Stimulated activated effector memory CD8-positive, alpha-beta T cell treated with anti-CD3 and anti-CD28 coated beads, Interleukin-12 subunit alpha, Interleukin-12 subunit beta, amount 100 ng/mL, for 72 hours (primary cell): ENCODE measurements around the gene BRSK2.

Source experiments
- ATAC-seq: fragments of 150-1000 bp; cut with Tn5 transposase; 2 replicates; pipeline ENCODE4 v1.10.0; 2021
- DNase-seq, 2 donors: peaks; one replicate each; pipeline ENCODE4 v3.0.0; 2021 to 2022; ENCODE audit warnings: low spot score in 2 of 2
- H3K27ac Mint-ChIP-seq: one replicate; pipeline ENCODE4 v1.8.0; 2022; ENCODE audit warnings: mild to moderate bottlenecking, mixed read lengths
- H3K36me3 Mint-ChIP-seq: one replicate; pipeline ENCODE4 v1.8.0; 2022; ENCODE audit warnings: mild to moderate bottlenecking, mixed read lengths
- H3K4me1 Mint-ChIP-seq: one replicate; pipeline ENCODE4 v1.8.0; 2022; ENCODE audit warnings: mixed read lengths
- H3K4me3 Mint-ChIP-seq: one replicate; pipeline ENCODE4 v1.8.0; 2022; ENCODE audit warnings: mild to moderate bottlenecking, mixed read lengths
- H3K9me3 Mint-ChIP-seq: one replicate; pipeline ENCODE4 v1.8.0; 2022; ENCODE audit warnings: mixed read lengths

BRSK2 gene

GRCh38 chr11:1382831-1383607 lies 6.7 kb upstream of the BRSK2 start:
- Mint-ChIP-seq H3K4me3 (peak overlapping the region; percentile 75), H3K9me3 (no peaks in the 10 kb centered on the region), H3K36me3 (peaks cover 12% of the 10 kb centered on the region), H3K27ac (peak overlapping the region; percentile 89), H3K4me1 (peaks cover 39% of the 10 kb centered on the region)
- ATAC-seq, result peak; percentile 88
- peak; percentile 62 to 83 for DNase-seq

GRCh38 chr11:1384199-1384970 lies 5.3 kb upstream of the BRSK2 start:
- Mint-ChIP-seq H3K9me3 (no peaks in the 10 kb centered on the region), H3K36me3 (peaks cover 12% of the 10 kb centered on the region), H3K27ac (no peak overlapping the region), H3K4me3 (peak overlapping the region; percentile 45), H3K4me1 (peaks cover 39% of the 10 kb centered on the region)
- DNase-seq (no peak), ATAC-seq (no peak)

- ATAC-seq (no peak), DNase-seq (no peak)
- H3K27ac Mint-ChIP-seq, result peak overlapping the region; percentile 12
- peaks cover 27% of the 10 kb centered on the region for H3K4me1 Mint-ChIP-seq
- H3K36me3 Mint-ChIP-seq, result peaks cover 12% of the 10 kb centered on the region
- no peaks in the 10 kb centered on the region for H3K9me3 Mint-ChIP-seq
- H3K4me3 Mint-ChIP-seq, result peak overlapping the region; percentile 68
Measured at GRCh38 chr11:1387521-1387920, 2.2 kb upstream of the BRSK2 start.

GRCh38 chr11:1387961-1388762 lies 1.6 kb upstream of the BRSK2 start:
- peaks cover 24% of the 10 kb centered on the region for H3K4me1 Mint-ChIP-seq
- H3K27ac Mint-ChIP-seq, result peak overlapping the region; percentile 12
- DNase-seq (no peak), ATAC-seq (no peak)
- H3K9me3 Mint-ChIP-seq, result no peaks in the 10 kb centered on the region
- H3K4me3 Mint-ChIP-seq, result peak overlapping the region; percentile 68
- peaks cover 6% of the 10 kb centered on the region for H3K36me3 Mint-ChIP-seq

- no peak for ATAC-seq
- no peak for DNase-seq
- peaks cover under 1% of the 10 kb centered on the region for H3K36me3 Mint-ChIP-seq
- peaks cover 18% of the 10 kb centered on the region for H3K4me1 Mint-ChIP-seq
- H3K27ac Mint-ChIP-seq, result no peak overlapping the region
- no peaks in the 10 kb centered on the region for H3K9me3 Mint-ChIP-seq
- H3K4me3 Mint-ChIP-seq, result peak overlapping the region; percentile 68
Measured at GRCh38 chr11:1388763-1389102, 1.0 kb upstream of the BRSK2 start.

- Mint-ChIP-seq H3K36me3 (no peaks in the 10 kb centered on the region), H3K4me3 (peak overlapping the region; percentile 68), H3K9me3 (no peaks in the 10 kb centered on the region), H3K27ac (no peak overlapping the region), H3K4me1 (peaks cover 17% of the 10 kb centered on the region)
- DNase-seq, result peak; percentile 90 to 97
- peak; percentile 95 for ATAC-seq
Measured at GRCh38 chr11:1389103-1389931, 417 bp upstream of the BRSK2 start.

- Mint-ChIP-seq H3K9me3 (no peaks in the 10 kb centered on the region), H3K36me3 (no peaks in the 10 kb centered on the region), H3K27ac (no peak overlapping the region), H3K4me3 (peak overlapping the region; percentile 23), H3K4me1 (peaks cover 7% of the 10 kb centered on the region)
- DNase-seq (no peak), ATAC-seq (no peak)
Measured at GRCh38 chr11:1390569-1391164, 933 bp downstream of the BRSK2 start.

GRCh38 chr11:1391165-1392075 lies 1.7 kb downstream of the BRSK2 start:
- DNase-seq (no peak), ATAC-seq (no peak)
- H3K9me3 Mint-ChIP-seq, result no peaks in the 10 kb centered on the region
- peaks cover 7% of the 10 kb centered on the region for H3K4me1 Mint-ChIP-seq
- H3K27ac Mint-ChIP-seq, result no peak overlapping the region
- H3K4me3 Mint-ChIP-seq, result peak overlapping the region; percentile 23
- H3K36me3 Mint-ChIP-seq, result no peaks in the 10 kb centered on the region

- H3K4me3 Mint-ChIP-seq, result no peak overlapping the region
- H3K9me3 Mint-ChIP-seq, result no peaks in the 10 kb centered on the region
- peaks cover 7% of the 10 kb centered on the region for H3K4me1 Mint-ChIP-seq
- ATAC-seq, result no peak
- no peaks in the 10 kb centered on the region for H3K36me3 Mint-ChIP-seq
- no peak for DNase-seq
- no peak overlapping the region for H3K27ac Mint-ChIP-seq
Measured at GRCh38 chr11:1392111-1392510, 2.4 kb downstream of the BRSK2 start.

GRCh38 chr11:1392561-1392960 lies 2.8 kb downstream of the BRSK2 start:
- Mint-ChIP-seq H3K9me3 (no peaks in the 10 kb centered on the region), H3K27ac (no peak overlapping the region), H3K4me3 (no peak overlapping the region), H3K36me3 (no peaks in the 10 kb centered on the region), H3K4me1 (peaks cover 3% of the 10 kb centered on the region)
- DNase-seq (no peak), ATAC-seq (no peak)

- H3K36me3 Mint-ChIP-seq, result no peaks in the 10 kb centered on the region
- ATAC-seq (no peak), DNase-seq (no peak)
- no peaks in the 10 kb centered on the region for H3K4me1 Mint-ChIP-seq
- H3K4me3 Mint-ChIP-seq, result no peak overlapping the region
- no peak overlapping the region for H3K27ac Mint-ChIP-seq
- no peaks in the 10 kb centered on the region for H3K9me3 Mint-ChIP-seq
Measured at GRCh38 chr11:1393038-1393710, 3.4 kb downstream of the BRSK2 start.

- Mint-ChIP-seq H3K4me1 (no peaks in the 10 kb centered on the region), H3K9me3 (no peaks in the 10 kb centered on the region), H3K36me3 (no peaks in the 10 kb centered on the region), H3K4me3 (no peak overlapping the region), H3K27ac (no peak overlapping the region)
- DNase-seq, result no peak
- ATAC-seq, result no peak
Measured at GRCh38 chr11:1394936-1395772, 5.4 kb downstream of the BRSK2 start.
